ENCODE results near the gene LCA5L.

Gene LCA5L

DNA sequence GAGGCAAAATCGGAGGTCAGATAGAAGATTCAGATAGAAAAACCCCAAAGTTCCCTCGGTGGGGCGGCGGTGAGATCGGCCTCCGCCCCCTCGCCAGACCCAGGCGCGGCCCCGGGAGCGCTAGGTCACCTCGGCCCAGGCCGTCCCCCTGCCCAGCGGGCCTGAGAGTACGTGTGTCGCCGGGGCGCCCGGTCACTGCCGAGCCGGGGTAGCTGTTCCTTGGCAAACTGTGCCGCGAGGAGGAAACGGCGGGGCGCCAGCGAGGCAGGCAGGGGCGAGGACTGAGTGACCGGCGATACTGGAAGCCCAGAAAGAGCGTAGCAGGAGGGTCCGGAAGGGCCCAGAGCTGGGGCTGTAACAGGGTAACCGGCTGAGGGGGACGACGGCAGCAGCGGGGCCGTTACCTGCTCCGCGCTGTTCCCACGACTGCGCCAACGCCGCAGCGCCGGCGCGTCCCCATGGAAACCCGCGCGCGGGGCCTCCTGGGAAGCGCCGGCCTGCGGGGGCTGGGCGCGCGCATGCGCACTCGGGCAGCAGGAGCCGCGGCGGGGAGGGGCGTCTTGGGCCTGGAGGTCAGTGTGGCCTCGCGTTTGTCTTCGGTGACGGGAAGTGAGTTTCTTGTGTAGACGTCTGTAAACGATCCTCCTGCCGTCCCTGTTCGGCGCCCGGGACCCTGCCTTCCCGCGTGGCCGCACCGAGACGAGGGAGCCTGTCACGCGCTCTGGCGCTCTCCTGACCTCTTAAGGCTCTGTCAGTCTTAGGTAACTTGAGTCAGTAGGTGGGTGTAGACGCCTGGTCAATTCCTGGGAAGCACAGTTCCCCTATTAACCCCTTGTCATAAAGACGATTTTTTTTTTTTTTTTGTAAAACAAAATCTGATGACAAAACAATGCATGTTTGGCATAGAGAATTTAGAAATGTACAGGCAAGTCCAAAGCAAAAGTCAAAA, at the start of gene LCA5L:
Gene LCA5L, minus strand, starts transcription at position 458 of the 949 bp plus-strand sequence. CDS start 17,285 bp downstream, outside the sequence.
- peak; percentile 93 for DNase-seq

DNA sequence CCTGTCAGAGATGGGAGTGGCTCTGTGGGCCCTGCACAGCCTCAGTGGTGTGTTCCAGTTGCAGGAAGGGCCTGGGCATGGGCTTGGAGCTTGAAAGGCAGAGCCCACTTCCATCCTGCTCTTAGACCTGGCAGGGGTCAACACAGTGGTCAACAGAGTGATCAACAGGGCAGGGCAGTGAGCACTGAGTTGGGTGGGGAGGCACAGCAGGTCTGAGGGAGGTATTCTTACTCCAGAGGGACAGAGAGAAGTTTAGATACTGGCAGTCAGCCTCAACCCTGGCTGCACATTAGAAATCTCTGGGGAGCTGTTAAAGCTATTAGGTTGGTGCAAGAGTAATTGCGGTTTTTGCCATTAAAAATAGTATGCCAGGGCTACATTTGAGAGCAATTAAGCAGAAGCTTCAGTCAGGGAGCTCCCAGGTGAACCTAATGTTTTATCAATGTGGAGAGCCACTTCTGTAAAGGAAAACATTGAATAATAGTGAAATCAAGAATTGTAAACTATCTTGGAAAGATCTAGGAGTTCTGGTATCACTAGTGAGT, 43.9 kb upstream of the LCA5L start:
- DNase-seq = no peak

DNA sequence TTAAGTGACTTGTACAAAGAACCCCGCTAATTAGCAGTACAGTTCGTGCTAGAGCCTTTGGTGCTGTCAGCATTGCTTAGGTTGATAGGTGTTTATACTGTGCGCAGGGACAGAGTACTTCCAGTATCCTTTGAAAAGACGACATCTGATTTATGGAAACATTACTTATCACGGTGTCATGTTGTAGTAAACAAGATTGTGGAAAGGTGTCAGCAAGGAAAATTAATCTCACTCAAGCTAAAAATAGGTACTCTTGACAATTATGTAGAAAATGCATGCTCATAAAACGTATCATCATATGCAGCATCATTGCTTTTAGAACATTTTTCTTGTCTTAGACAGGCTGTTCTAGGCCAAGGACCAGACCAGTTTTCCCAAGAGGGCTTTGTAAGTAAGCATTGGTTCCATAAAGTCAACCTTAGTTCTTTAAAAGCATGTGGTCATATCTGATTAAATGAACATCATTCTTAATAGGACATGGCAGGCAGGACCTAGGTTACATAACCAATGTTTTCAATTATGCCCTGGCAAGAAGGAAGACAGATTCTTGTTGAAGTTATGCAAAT, 39.2 kb upstream of the LCA5L start:
- DNase-seq = no peak

DNA sequence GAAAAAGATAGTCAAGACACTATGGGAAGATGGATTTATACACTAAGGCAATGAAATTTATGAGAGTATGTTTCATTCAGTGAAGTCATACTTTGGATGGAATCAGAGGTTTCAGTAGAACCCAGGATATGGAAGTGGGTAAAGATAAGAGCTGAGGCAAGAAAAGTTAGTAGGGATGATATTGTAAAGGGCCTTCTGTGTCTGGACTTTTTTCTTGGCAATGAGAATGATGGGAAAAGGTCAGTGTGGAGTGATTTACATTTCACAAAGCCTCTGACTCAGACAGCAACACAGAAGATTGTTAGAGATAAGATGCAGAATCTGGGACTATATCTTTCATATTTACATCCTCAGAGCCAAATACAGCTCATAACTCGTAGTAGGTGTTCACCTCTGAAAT, 38.3 kb upstream of the LCA5L start:
- no peak for DNase-seq

DNA sequence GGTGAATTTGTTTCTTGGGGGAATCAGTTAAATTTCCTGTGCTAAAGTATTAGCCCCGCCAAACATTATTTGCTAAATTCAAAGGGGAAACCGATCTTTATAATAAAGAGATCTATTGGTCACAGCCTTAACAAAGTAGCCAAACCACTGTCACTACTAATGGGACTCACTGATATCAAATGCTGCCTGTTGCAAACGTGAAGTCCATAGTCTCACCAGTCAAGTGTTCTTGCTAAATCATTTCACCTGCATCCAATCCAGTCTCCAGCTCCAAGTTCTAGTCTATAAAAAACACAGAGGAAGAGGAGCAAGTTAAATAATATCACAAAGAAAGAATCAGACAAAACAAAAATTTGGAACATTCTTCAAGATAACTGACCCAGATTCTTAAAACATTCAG, 36.3 kb upstream of the LCA5L start:
- DNase-seq = no peak

DNA sequence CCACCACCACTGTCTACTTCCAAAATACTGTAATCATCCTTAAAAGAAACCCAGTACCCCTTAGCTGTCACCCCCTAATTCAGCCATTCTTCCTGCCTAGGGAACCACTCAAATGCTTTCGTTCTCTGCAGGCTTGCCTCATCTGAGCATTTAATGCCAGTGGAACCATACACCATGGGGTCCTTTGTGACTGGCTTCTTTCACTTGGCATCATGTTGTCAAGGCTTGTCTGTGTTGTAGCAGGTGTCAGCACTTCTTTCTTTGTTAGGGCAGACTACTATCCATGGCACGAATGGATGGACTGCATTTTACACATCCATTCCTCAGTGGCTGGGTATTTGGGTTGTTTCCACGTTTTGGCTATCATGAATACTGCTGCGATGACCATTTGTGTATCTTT, 34.7 kb upstream of the LCA5L start:
- no peak for DNase-seq

DNA sequence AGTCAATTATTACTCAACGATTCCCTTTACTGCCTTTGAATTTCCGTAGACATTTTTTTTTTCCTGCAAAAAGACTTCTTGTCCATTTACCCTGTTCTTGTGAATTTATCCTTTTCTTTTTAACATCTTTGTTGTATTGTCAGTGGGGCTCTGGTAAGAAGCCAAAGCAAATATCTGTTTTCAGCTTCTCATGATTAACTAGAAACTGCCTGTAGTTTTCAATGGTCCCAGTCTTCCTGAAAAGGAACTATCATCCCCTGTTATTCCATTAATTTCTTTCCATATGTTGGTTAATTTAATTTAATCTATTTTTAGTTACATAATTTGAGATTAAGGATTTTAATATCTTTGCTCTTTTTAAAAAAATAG, 34.2 kb upstream of the LCA5L start:
- no peak for DNase-seq

DNA sequence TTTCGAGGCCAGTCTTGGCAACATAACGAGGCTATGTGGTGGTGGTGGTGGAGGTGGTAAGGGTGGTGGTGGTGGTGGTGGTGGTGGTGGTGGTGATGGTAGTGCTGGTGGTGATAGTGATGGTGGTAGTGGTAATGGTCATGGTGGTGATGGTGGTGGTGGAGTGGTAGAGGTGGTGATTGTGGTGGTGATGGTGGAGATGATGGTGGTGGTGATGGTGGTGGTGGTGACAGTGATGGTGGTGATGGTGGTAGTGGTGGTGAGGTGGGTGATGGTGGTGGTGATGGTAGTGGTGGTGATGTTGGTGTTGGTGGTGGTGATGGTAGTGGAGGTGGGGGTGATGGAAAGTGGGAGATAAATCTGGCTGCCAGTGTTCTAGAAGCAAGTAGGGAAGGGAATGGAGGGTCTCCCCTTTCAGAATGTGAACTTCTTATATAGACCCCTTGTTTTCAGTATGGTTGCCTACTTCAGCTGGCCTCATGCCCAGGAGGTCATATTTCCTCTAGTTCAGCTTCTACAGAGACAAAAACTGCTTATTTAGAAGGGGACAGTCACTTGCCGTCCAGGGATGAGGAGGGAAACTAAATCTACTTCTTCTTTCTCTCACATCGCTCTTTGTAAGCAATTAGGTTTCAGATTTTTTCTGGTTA, 33.7 kb upstream of the LCA5L start:
- DNase-seq = no peak

DNA sequence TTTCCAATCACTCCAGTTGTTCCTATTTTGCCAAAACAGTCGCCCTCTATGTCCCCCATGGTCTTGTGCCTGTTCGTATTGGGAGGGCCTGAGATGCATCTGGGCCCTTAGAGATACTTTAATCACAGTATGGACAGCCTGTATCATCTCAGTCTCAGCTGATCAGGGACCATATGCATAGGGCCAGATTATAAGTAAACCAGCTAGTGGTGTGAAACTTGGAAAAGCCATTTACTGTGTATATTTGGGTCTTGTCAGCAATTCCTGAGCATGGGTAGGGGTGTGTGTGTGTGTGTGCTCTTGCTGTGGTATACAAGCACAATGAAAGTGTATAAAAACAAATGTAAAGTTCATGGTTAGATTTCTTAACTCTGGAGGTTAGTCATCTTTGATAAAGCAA, 29.0 kb upstream of the LCA5L start:
- DNase-seq = no peak

DNA sequence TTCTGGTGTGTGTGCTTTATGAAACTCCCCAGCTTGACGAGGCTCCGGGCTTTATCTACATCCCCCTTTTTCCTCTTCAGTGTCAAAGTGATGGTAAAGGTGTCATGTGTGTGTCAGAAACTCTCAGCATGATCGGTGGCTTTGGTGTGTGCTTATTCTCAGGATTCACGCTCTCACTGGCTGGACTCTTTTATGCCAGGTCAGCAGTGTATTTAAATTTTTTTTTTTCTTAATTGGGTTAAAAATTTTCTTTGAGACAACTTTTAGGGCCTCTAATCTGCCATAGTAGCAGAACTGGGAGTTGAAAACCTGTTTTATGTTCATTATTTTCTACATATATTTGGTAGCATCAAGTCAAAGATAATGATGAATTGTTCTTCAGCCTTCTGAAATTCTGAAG, 27.2 kb upstream of the LCA5L start:
- DNase-seq = no peak

DNA sequence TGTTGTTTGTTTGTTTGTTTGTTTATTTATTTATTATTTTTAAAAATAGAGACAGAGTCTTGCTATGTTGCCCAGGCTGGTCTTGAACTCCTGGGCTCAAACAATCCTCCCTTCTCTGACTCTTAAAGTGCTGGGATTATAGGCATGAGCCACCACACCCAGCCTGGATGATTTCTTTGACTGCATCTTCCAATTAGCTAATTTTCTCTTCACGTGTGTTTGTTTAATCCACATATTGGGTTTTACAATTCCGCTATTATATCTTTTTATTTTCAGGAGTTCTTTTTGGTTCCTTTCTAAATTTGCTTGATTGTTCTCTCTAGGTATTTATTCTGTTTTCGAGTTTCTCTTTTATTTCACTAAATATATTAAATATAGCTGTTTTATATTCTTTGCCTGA, 26.0 kb upstream of the LCA5L start:
- no peak for DNase-seq

DNA sequence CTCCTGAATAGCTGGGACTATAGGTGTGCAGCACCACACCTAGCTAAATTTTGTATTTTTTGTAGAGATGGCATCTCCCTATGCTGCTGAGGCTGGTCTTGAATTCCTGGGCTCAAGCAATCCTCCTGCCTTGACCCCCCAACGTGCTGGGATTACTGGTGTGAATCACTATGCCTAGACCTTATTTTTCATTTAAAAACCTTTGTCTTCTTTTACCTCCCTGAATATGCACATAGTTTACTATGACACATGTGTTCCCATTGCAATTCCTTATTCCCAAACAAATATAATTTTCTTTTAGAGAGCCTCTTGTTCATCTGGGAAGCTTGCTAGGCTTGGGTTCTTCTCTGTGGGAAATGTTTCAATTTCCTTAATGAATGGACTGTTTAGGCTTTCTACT, 23.0 kb upstream of the LCA5L start:
- DNase-seq = no peak

DNA sequence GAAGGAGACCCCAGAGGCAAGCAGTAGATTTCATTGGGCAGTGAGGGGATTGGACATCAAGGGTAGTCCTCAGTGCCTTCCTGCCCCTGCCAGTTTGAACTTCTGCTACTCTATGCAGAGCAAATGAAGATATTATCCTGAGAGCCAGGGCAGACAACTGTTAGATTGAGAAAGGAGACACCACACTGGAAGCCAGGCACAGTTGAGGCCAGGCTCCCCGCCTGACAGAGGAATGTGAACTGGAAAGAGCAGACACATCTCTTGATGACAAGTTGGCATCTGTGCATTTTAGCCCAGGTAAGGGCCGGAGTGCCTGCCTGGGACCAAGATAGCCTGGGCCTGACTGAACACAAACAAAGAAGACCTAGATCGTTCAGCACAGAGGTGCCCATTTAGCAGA, 22.2 kb upstream of the LCA5L start:
- no peak for DNase-seq

DNA sequence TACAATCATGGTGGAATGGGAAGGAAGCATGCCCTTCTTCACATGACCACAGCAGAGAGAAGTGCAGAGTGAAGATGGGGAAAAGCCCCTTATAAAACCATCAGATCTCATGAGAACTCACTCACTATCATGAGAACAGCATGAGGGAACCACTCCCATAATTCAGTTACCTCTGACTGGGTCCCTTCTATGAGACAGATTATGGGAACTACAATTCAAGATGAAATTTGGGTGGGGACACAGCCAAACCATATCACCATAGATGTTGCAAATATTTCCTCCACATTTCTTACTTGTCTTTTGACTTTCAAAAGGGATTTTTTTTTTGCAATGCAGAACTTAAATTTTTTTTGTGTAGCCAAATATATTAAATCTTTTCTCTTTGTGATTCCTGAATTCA, 21.0 kb upstream of the LCA5L start:
- DNase-seq = no peak

DNA sequence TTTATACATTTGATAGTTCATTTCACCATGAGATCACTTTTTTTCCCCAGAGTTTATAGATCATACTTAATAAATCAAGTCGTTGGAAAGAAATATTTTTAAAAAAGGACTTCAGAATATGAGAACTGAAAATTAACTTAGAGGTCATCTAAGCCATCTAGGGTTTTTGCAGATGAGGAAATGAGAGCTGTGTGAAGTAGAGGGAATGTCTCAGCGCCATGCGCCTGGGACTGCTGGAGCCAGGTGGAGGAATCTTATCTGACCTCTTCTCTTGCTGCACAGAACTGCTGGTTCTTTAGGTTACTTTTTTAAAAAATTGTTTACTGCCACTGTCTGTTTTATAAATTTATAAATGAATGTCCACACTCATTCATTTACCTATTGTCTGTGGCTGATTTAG, 17.7 kb upstream of the LCA5L start:
- no peak for DNase-seq

DNA sequence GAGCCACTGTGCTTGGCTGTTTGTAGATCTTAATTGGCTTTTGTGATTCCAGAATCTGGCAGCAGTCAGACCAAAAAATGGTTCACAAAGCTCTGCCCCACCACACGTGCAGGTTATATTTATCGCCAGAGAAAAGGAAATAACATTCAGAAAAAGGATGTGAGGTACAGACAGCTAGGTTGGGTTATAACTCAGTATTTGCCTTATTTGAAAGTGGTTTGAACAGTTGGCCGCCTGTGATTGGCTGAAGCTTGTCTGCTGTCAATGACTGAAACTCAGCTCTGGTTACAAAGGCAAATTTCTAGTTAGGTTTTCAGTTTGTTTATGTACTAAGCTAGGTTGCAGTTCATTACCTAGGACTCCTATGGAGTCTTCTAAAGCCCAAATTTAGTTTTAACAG, 15.8 kb upstream of the LCA5L start:
- DNase-seq = no peak

DNA sequence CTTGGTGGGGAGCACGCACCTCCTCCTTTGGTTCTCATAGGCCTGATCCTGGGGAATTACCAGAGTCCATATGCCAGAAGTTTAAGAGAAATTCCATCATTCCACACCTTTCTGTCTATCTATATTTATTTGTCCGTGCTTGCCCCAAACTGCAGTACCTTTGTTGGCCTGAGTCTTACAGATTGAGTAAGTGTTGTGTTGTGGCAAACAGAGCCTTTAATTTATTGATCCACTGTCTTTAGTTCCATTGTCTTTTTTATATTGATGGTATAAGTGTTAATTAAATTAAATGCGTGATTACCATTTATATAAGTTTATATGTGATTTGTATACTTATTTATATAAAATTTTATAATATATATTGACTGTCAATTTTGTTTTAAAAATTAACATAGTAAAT, 11.1 kb upstream of the LCA5L start:
- DNase-seq = no peak

DNA sequence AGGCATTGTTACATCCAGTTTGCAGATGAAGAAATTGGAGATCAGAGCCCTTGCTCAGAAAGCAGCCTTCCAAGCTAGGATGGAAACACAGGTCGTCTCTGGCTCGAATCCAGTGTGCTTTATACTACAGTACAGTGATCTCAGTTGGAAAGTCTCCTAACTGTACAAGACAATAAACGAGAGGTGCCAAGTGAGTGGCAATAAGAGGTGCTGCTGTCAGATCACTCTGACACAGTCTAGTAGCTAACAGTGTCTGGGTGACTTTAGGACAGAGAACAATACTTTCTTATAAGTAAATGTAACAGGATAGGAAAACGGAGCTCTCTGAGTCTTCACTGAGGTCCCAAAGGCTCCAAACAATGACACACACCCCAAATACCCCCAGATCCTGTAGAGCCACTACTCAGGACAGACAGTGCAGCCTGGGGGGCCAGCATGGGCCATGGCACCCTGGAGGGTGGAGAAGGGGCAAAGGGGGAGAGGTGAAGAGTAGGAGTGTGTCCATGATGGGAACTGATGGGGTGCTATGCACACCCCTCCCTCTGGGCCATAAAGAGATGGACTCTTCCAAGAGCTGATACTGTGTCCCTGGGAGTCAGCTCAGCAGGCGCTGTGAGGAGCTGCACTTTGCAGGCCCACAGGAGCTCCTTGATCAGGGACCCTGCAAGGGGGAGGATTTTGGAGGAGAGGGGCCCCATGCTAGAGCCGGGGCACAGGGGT, 9.5 kb upstream of the LCA5L start:
- DNase-seq = no peak

DNA sequence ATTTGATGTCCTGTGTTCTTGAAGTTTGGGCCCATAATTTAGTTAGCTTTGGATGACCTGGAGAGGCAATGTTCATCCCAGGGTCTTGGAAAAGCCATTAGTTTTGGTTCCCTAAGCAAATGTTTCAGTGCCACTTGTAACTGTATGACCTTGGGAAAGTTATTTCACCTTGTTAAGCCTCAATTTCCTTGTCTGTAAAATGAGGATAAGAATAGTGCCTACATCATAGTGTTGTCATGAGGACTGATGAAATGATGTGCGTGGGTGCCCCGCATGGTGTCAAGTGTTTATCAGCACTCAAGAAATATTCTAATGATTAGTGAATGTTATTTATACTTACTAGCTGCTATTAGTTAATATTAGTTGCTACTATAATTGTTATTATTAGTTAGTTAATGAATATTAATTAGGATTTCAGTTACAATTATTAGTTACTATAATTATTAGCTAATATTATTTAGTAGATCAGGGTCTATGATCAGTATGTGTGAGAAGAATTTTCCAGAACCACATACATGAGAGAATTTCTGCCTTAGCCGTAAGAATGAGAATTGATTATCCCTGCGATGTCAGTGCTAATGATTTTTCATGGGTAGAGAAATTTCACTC, 8.1 kb upstream of the LCA5L start:
- DNase-seq = no peak

DNA sequence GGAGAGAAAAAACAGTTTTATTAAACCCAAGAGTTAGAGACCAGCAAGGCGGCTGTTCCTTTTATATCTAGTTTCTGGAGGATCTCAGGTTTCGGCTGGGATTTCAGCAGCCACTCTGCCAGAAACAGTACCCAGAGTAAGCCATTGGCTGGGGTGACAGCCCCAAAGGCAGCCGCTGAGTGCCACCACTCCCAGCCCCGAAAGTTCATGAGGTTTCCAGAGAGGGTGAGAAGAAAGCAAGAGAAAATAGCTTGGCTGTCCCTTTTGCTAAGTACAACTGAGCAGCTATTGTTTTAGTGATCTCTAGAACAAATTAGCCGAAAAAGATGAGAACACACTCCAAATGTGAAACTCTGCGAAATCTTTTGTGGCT, 7.4 kb upstream of the LCA5L start:
- DNase-seq = no peak

DNA sequence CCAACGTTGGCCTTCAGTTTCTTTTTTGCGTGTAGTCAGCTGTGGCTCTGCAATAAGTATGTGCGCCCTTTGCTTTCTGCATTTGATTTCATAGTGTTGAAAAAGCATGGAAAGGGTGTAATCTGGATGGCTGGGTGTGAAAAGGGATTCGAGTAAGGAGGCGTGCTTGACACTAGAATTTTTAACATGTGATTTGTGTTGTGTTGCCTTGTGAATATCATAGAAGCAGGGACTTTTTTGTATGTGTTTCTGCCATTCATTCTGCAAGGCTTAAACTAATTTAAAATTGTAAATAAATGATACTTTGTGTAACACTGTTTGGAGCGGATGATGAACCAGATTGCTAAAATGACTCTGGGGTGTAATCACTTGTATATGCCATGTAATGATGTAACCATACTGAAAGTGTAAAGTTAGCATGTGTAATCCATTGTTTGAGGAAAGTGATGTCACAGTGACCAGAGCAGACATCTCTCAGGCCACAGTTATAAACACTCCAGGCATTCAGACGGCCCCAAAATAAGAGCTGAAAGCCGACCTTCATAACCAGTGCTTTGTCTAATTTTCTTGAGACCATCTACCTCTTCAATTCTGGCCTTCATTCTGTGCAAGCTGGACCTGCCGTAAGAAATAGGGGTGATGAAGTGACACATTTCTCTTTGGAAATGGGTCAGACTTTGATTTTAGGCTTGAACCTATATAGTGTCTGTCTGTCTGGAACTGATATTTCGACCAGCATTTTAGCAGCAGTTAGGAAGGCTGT, 6.8 kb upstream of the LCA5L start:
- DNase-seq = no peak
